Measurements from ENCODE around the gene PFKFB2. TPM values are rescaled to one million over a fixed set of nuclear protein-coding genes. Genes with fewer than 3 reads are reported as not detected.

Gene PFKFB2
- total RNA-seq, 4 donors from 2014 or later = 44.6 to 150 (median 116) TPM

GRCh38 chr1:207115269-207115668, 62.2 kb downstream of the PFKFB2 start:
- Histone ChIP-seq H3K27ac (no peak overlapping the region), H3K9me3 (no peaks in the 10 kb centered on the region), H3K4me3 (no peak overlapping the region), H3K36me3 (no peaks in the 10 kb centered on the region), H3K27me3 (no peaks in the 10 kb centered on the region), H3K4me1 (no peaks in the 10 kb centered on the region)
- TF ChIP-seq CTCF (IDR thresholded peaks at IDR 0.05) (no peak), POLR2A (IDR thresholded peaks at IDR 0.05) (no peak)
- no peak for DNase-seq

- no peak for DNase-seq
- Histone ChIP-seq H3K9me3 (peaks cover 0 to 23% (median 4%) of the 10 kb centered on the region in 4 donors), H3K27ac (no peak overlapping the region), H3K27me3 (no peaks in the 10 kb centered on the region), H3K36me3 (no peaks in the 10 kb centered on the region), H3K4me3 (no peak overlapping the region), H3K4me1 (no peaks in the 10 kb centered on the region)
- no peak for TF ChIP-seq POLR2A (IDR thresholded peaks at IDR 0.05)
These were observed 71.3 kb downstream of the PFKFB2 start for GRCh38 chr1:207124389-207124788.

DNA sequence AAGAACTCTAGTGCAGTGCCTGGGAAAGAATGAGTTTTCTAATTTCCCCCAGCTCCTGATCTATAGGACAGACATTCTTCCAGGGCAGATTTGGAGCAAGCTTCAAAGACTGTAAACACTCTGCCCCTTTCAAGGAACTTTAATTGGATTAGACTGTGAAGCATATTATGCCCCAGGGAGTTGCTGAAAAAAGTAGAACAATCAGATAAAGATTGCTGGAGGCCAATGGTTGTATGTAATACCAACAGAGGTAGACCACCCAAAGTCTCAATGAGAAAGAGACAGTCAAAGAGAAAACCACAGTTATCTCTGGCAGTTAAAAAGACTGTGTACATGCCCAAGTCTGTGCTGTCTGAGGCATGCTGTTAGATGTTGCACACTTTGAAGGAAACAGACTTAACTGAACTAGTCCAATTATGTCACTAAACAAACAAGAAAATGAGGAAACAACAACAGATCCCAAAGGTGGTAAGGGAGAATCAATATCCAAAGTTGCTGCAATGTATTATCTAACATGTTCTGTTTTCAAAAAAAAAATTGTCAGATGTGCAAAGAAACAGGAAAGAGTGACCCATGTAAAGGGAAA, 75.4 kb downstream of the PFKFB2 start:
- peaks cover 0 to 25% (median 4%) of the 10 kb centered on the region in 4 donors for H3K9me3 ChIP-seq
- TF ChIP-seq POLR2A (IDR thresholded peaks at IDR 0.05) (no peak), CTCF (IDR thresholded peaks at IDR 0.05) (no peak)
- no peak for DNase-seq
- H3K4me3 ChIP-seq = no peak overlapping the region
- no peak overlapping the region for H3K27ac ChIP-seq
- no peaks in the 10 kb centered on the region for H3K4me1 ChIP-seq
- no peaks in the 10 kb centered on the region for H3K27me3 ChIP-seq
- H3K36me3 ChIP-seq = no peaks in the 10 kb centered on the region

DNA sequence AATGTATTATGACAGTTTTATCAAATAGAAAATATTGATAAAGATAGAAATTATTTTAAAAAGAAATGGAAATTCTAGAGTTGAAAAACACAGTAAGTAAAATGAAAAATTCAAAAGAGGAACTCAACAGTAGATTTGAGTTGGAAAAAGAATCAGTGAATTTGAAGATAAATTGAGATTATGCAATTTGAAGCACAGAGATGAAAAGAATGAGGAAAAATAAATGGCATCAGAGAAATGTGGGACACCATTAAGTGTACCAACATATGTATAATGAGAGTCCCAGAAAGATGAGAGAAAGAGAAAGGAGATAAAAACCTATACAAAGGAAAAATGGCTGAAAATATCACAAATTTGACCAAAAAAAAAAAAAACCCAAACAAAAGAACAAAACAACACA, 76.0 kb downstream of the PFKFB2 start:
- no peak for DNase-seq
- no peak overlapping the region for H3K27ac ChIP-seq
- H3K27me3 ChIP-seq = no peaks in the 10 kb centered on the region
- peaks cover 0 to 25% (median 4%) of the 10 kb centered on the region in 4 donors for H3K9me3 ChIP-seq
- no peaks in the 10 kb centered on the region for H3K36me3 ChIP-seq
- TF ChIP-seq CTCF (IDR thresholded peaks at IDR 0.05) = no peak
- TF ChIP-seq POLR2A (IDR thresholded peaks at IDR 0.05) = no peak
- no peak overlapping the region for H3K4me3 ChIP-seq
- no peaks in the 10 kb centered on the region for H3K4me1 ChIP-seq

Other genes with a start within 250 kb of the PFKFB2 start
- not detected for gene IL20, start 187.7 kb upstream of the PFKFB2 start, total RNA-seq
- not detected for gene IL24, start 155.8 kb upstream of the PFKFB2 start, total RNA-seq
- 100 to 1,000 TPM in 1 of 4 donors, 1 to 10 TPM in 3; 7.4 to 248 (median 8.6) TPM for gene FCMR, start 131.3 kb upstream of the PFKFB2 start, total RNA-seq
- 1,000 to 10,000 TPM in 3 of 4 donors, 100 to 1,000 TPM in 1; 588 to 3,176 (median 2,192) TPM for gene PIGR, start 106.8 kb upstream of the PFKFB2 start, total RNA-seq
- 1 to 10 TPM in 1 of 4 donors, under 1 TPM in 2, not detected in 1; 0.85 to 1.5 (median 0.88) TPM for gene FCAMR, start 82.8 kb upstream of the PFKFB2 start, total RNA-seq
- 10 to 100 TPM in 3 of 4 donors, 1 to 10 TPM in 1; 4.1 to 72.3 (median 56.7) TPM for gene C1orf116, start 20.5 kb upstream of the PFKFB2 start, total RNA-seq
- gene YOD1, start 2.1 kb upstream of the PFKFB2 start, total RNA-seq = 10 to 100 TPM in 2 of 4 donors, 1 to 10 TPM in 2; 7.4 to 12.7 (median 10.2) TPM
- 10 to 100 TPM in 1 of 4 donors, 1 to 10 TPM in 2, not detected in 1; 5.3 to 18.1 (median 8.6) TPM for gene C4BPB, start 35.6 kb downstream of the PFKFB2 start, total RNA-seq
- gene C4BPA, start 51.0 kb downstream of the PFKFB2 start, total RNA-seq = 1 to 10 TPM in 2 of 4 donors, under 1 TPM in 1, not detected in 1; 0.67 to 2.6 (median 1.2) TPM